Liver (tissue), 9 donors: ENCODE results near the gene PCMTD2. TPM values are rescaled to one million over a fixed set of nuclear protein-coding genes. Genes with fewer than 3 reads are reported as not detected.

ENCODE experiments used
- DNase-seq: peaks from one replicate; pipeline ENCODE4 v3.0.0-alpha.2; 2017; ENCODE audit warnings: low spot score
- H3K27ac ChIP-seq, 2 donors: one replicate each; pipeline ENCODE4 v1.7.0; 2013; ENCODE audit warnings: inconsistent platforms in 2 of 2, low read length in 2 of 2, control low read depth in 1 of 2, low read depth in 1 of 2, mild to moderate bottlenecking in 1 of 2
- H3K27me3 ChIP-seq, 4 donors: one replicate each; pipeline versions ENCODE4 v1.6.1 to v1.7.0; 2013; ENCODE audit warnings: low read length in 3 of 4, inconsistent platforms in 1 of 4, mild to moderate bottlenecking in 1 of 4, moderate library complexity in 1 of 4; ENCODE audit not compliant: control insufficient read depth in 4 of 4, insufficient read depth in 4 of 4
- H3K36me3 ChIP-seq, 4 donors: one replicate each; pipeline versions ENCODE4 v1.6.1 to v1.7.0; 2013; ENCODE audit warnings: low read length in 3 of 4, mild to moderate bottlenecking in 3 of 4, low read depth in 1 of 4, moderate library complexity in 1 of 4; ENCODE audit not compliant: control insufficient read depth in 4 of 4, insufficient read depth in 3 of 4
- H3K4me1 ChIP-seq, 4 donors: one replicate each; pipeline versions ENCODE4 v1.6.1 to v1.7.0; 2013; ENCODE audit warnings: low read length in 3 of 4, mild to moderate bottlenecking in 3 of 4, moderate library complexity in 1 of 4; ENCODE audit not compliant: control insufficient read depth in 4 of 4, insufficient read depth in 4 of 4
- H3K4me3 ChIP-seq, 3 donors: one replicate each; pipeline versions ENCODE4 v1.6.1 to v1.7.0; 2013; ENCODE audit warnings: low read length in 3 of 3, control low read depth in 1 of 3, low read depth in 1 of 3, mild to moderate bottlenecking in 1 of 3
- H3K9ac ChIP-seq, 2 donors: one replicate each; pipeline ENCODE4 v1.7.0; 2013; ENCODE audit warnings: low read length in 2 of 2, mild to moderate bottlenecking in 2 of 2, moderate library complexity in 2 of 2, control low read depth in 1 of 2, low read depth in 1 of 2
- H3K9me3 ChIP-seq, 4 donors: one replicate each; pipeline versions ENCODE4 v1.6.1 to v1.7.0; 2013; ENCODE audit warnings: low read length in 3 of 4; ENCODE audit not compliant: control insufficient read depth in 4 of 4
- ATF3 ChIP-seq: IDR thresholded peaks from 2 replicates; pipeline ENCODE4 v1.6.1; 2016; ENCODE audit warnings: antibody characterized with exemption
- CTCF ChIP-seq: fragments of 150-350 bp; IDR thresholded peaks from 2 replicates; pipeline ENCODE4 v1.5.1; 2017; ENCODE audit warnings: improper control_type of control experiment, low read depth, low read length; ENCODE audit not compliant: missing input control
- EGR1 ChIP-seq, 2 donors: IDR thresholded peaks; 2 replicates each; pipeline ENCODE4 v1.6.1; 2016 to 2018; ENCODE audit warnings: antibody characterized with exemption in 2 of 2, low read depth in 2 of 2
- FOXA1 ChIP-seq: IDR thresholded peaks from 2 replicates; pipeline ENCODE4 v1.6.1; 2016; ENCODE audit warnings: antibody characterized with exemption
- FOXA2 ChIP-seq: IDR thresholded peaks from 2 replicates; pipeline ENCODE4 v1.6.1; 2016; ENCODE audit warnings: antibody characterized with exemption
- GABPA ChIP-seq, 2 donors: IDR thresholded peaks in 1 of 2; conservative IDR thresholded peaks in 1 of 2; 2 replicates each; pipeline ENCODE4 v1.6.1; 2016; ENCODE audit warnings: antibody characterized with exemption in 2 of 2, mild to moderate bottlenecking in 1 of 2, moderate library complexity in 1 of 2
- HNF4A ChIP-seq, 2 donors: conservative IDR thresholded peaks; 2 replicates each; pipeline ENCODE4 v1.6.1; 2016; ENCODE audit warnings: antibody characterized with exemption in 2 of 2, mild to moderate bottlenecking in 2 of 2
- HNF4G ChIP-seq: IDR thresholded peaks from 2 replicates; pipeline ENCODE4 v1.6.1; 2016; ENCODE audit warnings: antibody characterized with exemption
- JUND ChIP-seq, 2 donors: IDR thresholded peaks; 2 replicates each; pipeline ENCODE4 v1.6.1; 2016; ENCODE audit warnings: antibody characterized with exemption in 2 of 2
- NR2F2 ChIP-seq: IDR thresholded peaks from 2 replicates; pipeline ENCODE4 v1.6.1; 2016; ENCODE audit warnings: antibody characterized with exemption
- RAD21 ChIP-seq, 2 donors: IDR thresholded peaks; 2 replicates each; pipeline ENCODE4 v1.6.1; 2016; ENCODE audit warnings: antibody characterized with exemption in 2 of 2, mild to moderate bottlenecking in 2 of 2
- RXRA ChIP-seq, 2 donors: IDR thresholded peaks; 2 replicates each; pipeline ENCODE4 v1.6.1; 2017 to 2018; ENCODE audit warnings: antibody characterized with exemption in 2 of 2, mild to moderate bottlenecking in 1 of 2
- SP1 ChIP-seq: IDR thresholded peaks from 2 replicates; pipeline ENCODE4 v1.6.1; 2018; ENCODE audit warnings: antibody characterized with exemption, mild to moderate bottlenecking
- YY1 ChIP-seq: IDR thresholded peaks from 2 replicates; pipeline ENCODE4 v1.6.1; 2016; ENCODE audit warnings: antibody characterized with exemption, mild to moderate bottlenecking
- WGBS: extraction: QIAGEN DNeasy Blood & Tissue Kit; methylation state at CpG from one replicate; pipeline ENCODE4 v1.1.7; 2013; 5-methylcytosine and 5-hydroxymethylcytosine counted together
- polyA plus RNA-seq, 2 donors: library from polyadenylated mRNA; stranded (reverse) in 1 of 2; unstranded in 1 of 2; fragments of 200-250 nt in 1 of 2; fragments of >200 nt in 1 of 2; fragmentation: Nextera tagmentation in 1 of 2; extraction: Ambion mirVana in 1 of 2; gene quantifications; one replicate each; pipeline versions ENCODE4 v1.2.1 to v1.2.3, GENCODE V29; 2013 to 2015
- total RNA-seq, 2 donors: library from RNA; depleted of rRNA; stranded (reverse); fragments of >200 nt; gene quantifications; one replicate each; pipeline ENCODE4 v1.2.3, GENCODE V29; 2014
- TF ChIP-seq, protein P1 (sequence below): IDR thresholded peaks from 2 replicates; pipeline ENCODE4 v1.6.1; 2016; ENCODE audit warnings: antibody characterized with exemption, mild to moderate bottlenecking
- TF ChIP-seq, protein P2 (sequence below): IDR thresholded peaks from 2 replicates; pipeline ENCODE4 v1.6.1; 2016; ENCODE audit warnings: antibody characterized with exemption
- donor health status: healthy.
- donor health status: healthy.
- donor health status: healthy.
- donor health status: healthy.
- donor health status: healthy.

The PCMTD2 gene
- total and polyA plus RNA-seq, 4 donors: 12.7 to 74.4 (median 25.4) TPM

DNA sequence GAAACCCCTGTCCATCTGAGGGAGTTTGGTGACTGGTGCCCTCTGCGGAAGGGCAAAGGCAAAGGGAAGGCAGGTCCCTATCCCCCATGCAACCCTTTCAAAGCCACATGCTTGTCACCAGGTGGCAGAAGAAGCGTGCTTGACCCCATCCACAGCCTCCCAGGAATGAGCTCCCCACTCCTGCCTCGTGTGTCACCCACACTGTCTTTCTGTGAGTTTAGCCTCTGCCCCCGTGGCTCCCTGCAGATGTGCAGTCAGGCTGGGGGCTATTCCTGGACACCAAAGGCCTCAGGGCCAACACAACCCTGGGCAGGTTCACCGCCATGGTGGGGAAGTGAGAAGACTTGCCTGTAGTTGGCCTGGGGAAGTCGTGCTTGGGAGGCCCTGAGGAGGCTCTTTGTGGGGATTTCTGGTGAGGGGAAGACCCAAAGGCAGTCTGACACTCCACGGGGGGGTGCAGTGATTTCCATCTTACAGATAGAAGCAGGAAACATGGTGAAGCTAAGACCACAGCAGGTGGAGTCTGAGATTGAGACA, 16.6 kb upstream of the PCMTD2 start:
- Histone ChIP-seq H3K27ac (peak overlapping the region; percentile 77 to 91), H3K4me1 (peaks cover 24 to 52% (median 40%) of the 10 kb centered on the region in 4 donors), H3K27me3 (no peaks in the 10 kb centered on the region), H3K9me3 (no peaks in the 10 kb centered on the region), H3K9ac (no peak overlapping the region), H3K4me3 (no peak overlapping the region), H3K36me3 (no peaks in the 10 kb centered on the region)
- no peak for TF ChIP-seq ATF3
- no peak for TF ChIP-seq RAD21 (IDR thresholded peaks at IDR 0.05)
- TF ChIP-seq, protein P1, sequence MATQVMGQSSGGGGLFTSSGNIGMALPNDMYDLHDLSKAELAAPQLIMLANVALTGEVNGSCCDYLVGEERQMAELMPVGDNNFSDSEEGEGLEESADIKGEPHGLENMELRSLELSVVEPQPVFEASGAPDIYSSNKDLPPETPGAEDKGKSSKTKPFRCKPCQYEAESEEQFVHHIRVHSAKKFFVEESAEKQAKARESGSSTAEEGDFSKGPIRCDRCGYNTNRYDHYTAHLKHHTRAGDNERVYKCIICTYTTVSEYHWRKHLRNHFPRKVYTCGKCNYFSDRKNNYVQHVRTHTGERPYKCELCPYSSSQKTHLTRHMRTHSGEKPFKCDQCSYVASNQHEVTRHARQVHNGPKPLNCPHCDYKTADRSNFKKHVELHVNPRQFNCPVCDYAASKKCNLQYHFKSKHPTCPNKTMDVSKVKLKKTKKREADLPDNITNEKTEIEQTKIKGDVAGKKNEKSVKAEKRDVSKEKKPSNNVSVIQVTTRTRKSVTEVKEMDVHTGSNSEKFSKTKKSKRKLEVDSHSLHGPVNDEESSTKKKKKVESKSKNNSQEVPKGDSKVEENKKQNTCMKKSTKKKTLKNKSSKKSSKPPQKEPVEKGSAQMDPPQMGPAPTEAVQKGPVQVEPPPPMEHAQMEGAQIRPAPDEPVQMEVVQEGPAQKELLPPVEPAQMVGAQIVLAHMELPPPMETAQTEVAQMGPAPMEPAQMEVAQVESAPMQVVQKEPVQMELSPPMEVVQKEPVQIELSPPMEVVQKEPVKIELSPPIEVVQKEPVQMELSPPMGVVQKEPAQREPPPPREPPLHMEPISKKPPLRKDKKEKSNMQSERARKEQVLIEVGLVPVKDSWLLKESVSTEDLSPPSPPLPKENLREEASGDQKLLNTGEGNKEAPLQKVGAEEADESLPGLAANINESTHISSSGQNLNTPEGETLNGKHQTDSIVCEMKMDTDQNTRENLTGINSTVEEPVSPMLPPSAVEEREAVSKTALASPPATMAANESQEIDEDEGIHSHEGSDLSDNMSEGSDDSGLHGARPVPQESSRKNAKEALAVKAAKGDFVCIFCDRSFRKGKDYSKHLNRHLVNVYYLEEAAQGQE: no peak
- TF ChIP-seq JUND (IDR thresholded peaks at IDR 0.05): no peak
- no peak for TF ChIP-seq YY1
- no peak for TF ChIP-seq HNF4A (conservative IDR thresholded peaks at IDR 0.05)
- TF ChIP-seq, protein P2, sequence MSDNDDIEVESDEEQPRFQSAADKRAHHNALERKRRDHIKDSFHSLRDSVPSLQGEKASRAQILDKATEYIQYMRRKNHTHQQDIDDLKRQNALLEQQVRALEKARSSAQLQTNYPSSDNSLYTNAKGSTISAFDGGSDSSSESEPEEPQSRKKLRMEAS: no peak
- no peak for TF ChIP-seq HNF4G
- TF ChIP-seq FOXA1: no peak
- TF ChIP-seq RXRA (IDR thresholded peaks at IDR 0.05): no peak
- TF ChIP-seq FOXA2: no peak
- 86% methylated on average over 7 of the region's 7 CpGs for WGBS
- no peak for DNase-seq

GRCh38 chr20:64239449-64240242, 15.9 kb upstream of the PCMTD2 start:
- no peak for DNase-seq
- Histone ChIP-seq H3K27ac (no peak overlapping the region), H3K9ac (no peak overlapping the region), H3K27me3 (no peaks in the 10 kb centered on the region), H3K36me3 (no peaks in the 10 kb centered on the region), H3K4me3 (no peak overlapping the region), H3K4me1 (peaks cover 19 to 48% (median 34%) of the 10 kb centered on the region in 4 donors), H3K9me3 (no peaks in the 10 kb centered on the region)
- TF ChIP-seq FOXA1 (no peak), SP1 (no peak), CTCF (no peak), GABPA (IDR thresholded peaks at IDR 0.05 in 1 of 2, conservative IDR thresholded peaks at IDR 0.05 in 1 of 2) (no peak), NR2F2 (no peak), HNF4A (conservative IDR thresholded peaks at IDR 0.05) (no peak), FOXA2 (no peak), RXRA (IDR thresholded peaks at IDR 0.05) (no peak), RAD21 (IDR thresholded peaks at IDR 0.05) (no peak), EGR1 (IDR thresholded peaks at IDR 0.05; ENCODE audit: low read depth in 2 of 2) (no peak), JUND (IDR thresholded peaks at IDR 0.05) (no peak)
- TF ChIP-seq, protein P2: no peak
- 96% methylated on average over 19 of the region's 19 CpGs for WGBS
